Hematopoietic multipotent progenitor cell (in vitro differentiated cells): Measurements from ENCODE around the gene NR2F1. TPM values are rescaled to one million over a fixed set of nuclear protein-coding genes. Genes with fewer than 3 reads are reported as not detected.
"Not testable (repeated sequence)": the region's sequence is repeated elsewhere in the genome, so short reads cannot be mapped to it uniquely, and the experiment has no call there.

Source experiments
- DNase-seq, 3 donors: peaks; one replicate each; pipeline ENCODE4 v3.0.0-alpha.2; 2011 to 2015; ENCODE audit warnings: low read depth in 2 of 3, low spot score in 2 of 3
- total RNA-seq: library from RNA; depleted of rRNA; stranded (reverse); fragments of >200 nt; gene quantifications from one replicate; pipeline ENCODE4 v1.2.3, GENCODE V29; 2012

The NR2F1 gene
- not detected for total RNA-seq

- DNase-seq = no peak
Measured at GRCh38 chr5:93582677-93583438, at the start of gene NR2F1. NR2F1 (plus strand) TSS chr5:93583222; CDS start chr5:93585024, 1,802 bp downstream.

DNA sequence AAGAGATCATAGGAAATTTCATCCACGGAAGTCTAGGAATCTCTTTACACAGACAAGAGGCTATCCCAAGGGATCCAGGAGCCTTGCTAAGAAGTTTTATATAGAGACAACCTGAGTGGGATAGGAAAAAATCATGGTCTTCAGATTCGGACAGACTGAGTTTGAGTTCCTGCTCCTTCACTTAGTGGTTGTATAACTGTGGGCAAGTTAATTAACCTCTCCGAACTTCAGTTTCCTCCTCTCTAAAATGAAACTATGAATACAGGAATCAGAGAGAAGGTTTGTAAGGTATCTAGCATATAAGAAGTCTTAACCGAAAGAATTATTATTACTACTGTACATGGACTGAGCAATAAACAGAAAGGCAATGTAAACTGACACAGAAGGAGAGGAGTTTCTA lies 37.1 kb upstream of the NR2F1 start:
- no peak for DNase-seq

GRCh38 chr5:93549594-93549993 lies 33.4 kb upstream of the NR2F1 start:
- DNase-seq = not testable (repeated sequence)

DNA sequence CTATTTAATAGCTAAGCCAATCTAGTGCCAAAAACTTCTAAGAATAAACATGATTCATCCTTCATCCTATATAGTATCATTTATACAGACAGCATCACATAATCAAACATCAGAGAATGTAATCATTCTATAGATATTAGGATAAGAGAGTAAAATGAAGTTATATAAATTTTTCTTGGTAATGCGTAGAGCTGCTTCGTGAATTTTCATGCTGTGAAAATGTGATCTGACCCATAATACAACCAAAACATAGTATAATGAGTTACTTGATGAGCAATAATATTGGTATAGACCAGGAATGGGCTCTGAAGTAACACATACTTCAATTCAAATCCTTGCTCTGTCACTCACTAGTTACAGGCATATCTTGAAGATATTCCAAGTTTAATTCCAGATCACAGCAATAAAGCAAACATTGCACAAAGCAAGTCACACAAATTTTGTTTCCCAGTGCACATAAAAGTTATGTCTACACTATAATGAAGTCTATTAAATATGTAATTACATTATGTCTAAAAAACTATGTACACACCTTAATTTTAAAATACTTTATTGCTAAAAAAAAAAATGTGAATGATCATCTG lies 25.9 kb upstream of the NR2F1 start:
- no peak for DNase-seq

DNA sequence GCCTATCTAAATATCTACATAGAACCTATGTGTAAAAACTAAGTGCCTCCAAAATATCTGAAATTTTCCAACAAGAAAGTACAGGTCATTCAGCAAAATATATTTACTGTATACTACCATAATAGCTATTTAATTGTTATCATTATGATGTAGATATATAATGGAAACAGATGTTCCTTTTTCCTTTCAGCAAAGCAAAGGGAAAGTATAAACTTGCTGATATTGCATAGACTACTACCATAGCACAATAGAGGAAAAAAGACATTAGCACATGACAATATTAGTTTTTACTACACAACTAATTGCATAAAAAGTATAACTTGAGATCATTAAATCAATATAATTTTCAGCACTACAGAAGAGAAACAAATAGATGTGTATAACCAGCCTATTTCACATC lies 16.9 kb upstream of the NR2F1 start:
- DNase-seq = no peak

DNA sequence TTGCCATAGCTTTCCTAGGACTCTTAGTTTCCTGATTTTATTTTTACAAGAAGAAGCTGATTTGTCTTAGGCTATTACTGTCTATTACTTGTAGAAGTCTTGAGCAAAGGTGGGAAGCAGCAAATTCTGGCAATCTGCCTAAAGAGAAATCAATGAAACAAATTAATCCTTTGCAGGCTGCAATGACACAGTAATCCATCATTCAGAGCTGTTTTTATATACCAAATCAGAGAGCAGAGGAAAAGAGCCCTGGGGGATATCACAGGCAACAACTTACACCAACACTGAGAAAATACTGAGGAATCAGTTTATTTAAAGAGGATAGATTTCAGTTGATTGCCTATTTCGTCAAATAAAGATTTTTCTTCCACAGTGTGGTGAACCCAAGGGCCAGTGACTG lies 15.6 kb upstream of the NR2F1 start:
- DNase-seq = no peak

DNA sequence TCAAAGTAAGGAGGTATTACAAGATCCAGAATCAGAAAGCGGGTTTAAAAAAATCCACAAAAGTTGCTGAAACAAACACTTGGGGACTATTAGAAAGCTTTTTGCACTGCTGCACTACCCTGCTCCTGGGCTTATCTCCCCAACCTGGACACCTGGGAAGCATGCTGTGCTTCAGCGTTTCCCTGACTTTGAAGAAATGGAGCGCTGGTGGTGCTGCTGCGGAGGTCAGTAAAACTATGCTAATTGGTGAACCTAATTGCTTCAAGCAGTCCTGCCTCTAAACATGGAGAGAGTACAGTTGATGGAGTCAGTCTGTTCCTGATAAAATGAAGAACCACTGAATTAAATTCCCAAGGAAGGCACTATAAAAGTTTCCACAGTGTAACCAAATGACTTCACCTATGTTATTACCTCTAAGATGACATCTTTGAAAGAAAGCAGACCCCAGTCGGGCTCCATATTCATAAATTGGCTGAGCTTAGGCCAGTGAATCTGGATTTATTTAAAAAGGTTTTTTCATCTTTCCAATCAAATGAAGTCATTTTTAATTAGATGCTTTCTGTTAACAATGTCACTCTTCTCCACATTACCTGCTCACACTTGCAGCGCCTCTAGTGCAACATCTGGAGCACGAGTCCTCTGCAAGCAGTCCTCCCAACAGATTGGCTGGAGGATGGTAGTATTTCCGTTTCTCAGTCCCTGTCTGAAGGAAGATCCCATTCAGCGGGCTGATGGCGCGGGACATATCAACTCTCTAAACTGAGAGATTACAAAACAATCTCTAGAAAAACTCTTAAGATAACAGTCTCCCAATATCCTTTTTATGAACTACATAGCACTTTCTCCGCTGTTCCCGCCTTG lies 13.5 kb upstream of the NR2F1 start:
- no peak for DNase-seq

- no peak for DNase-seq
Measured at GRCh38 chr5:93570294-93571113, 12.5 kb upstream of the NR2F1 start.

DNA sequence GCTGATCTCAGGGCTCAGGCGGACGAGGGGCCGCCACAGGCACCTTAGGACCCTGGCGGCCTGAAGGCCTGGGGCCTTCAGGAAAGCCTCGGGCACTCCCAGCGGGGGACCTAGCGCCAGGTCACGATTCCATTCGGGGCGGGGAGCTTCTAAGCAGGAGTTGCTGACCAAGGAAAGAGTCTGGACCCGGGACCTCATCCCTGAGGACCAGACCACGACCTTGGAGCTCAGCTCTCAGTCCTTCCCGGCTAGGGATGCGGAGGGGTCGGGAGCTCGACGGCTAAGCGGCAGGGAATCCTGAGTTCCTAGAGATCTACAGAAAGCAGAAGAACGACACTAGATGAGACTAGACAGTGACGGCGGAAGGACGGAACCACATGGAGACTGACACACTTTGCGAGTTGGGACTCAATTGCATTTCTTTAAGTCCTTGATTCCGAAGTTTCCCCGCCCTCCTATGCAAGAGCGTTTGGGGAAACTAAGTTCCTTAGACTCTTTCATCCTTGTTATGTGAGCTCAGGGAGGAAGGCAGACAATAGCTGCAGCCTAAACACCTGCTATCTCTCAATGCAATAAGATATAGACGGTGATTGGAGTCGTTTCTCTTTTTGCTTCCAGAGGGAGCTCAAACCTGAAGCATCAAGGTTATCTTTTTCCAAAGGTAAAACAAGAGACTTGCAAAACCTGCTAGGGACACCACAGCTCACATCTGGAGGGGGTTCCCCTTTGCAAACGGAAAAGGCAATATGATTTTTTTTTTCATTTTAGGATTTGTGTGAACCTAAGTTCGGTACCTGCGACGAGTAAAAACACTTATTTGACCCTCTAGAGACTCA lies 11.7 kb upstream of the NR2F1 start:
- no peak for DNase-seq

DNA sequence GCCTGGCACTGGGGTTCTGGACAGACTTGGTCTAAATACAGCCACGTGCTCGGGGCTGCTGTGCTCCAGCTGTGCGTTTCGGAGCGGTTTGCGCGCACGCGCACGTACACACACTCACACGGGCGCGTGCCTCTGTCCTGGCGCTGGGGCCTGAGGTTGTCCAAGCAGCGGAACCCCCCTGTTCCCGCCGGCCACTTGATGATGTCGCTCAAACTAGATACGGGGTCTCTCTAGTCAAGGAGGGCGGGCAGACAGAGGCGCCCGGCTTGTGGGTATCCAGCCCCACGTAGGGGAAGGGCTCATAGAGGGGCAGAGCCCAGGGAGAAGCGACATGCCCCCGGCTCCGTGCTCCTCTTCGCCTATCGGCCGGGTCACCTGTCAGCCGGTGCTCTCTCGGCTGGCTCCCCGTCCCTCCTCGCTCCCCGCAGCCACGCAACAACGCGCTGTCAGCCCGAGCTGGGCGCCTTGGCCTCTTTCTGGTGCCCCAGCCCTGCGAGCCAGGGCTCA lies 10.9 kb upstream of the NR2F1 start:
- DNase-seq = no peak

GRCh38 chr5:93572608-93573353 lies 10.2 kb upstream of the NR2F1 start:
- no peak for DNase-seq

- DNase-seq = no peak
Measured at GRCh38 chr5:93573354-93574351, 9.4 kb upstream of the NR2F1 start.

- no peak for DNase-seq
Measured at GRCh38 chr5:93574491-93575305, 8.3 kb upstream of the NR2F1 start.

GRCh38 chr5:93575461-93576414 lies 7.3 kb upstream of the NR2F1 start:
- no peak for DNase-seq

GRCh38 chr5:93576994-93577853 lies 5.8 kb upstream of the NR2F1 start:
- no peak for DNase-seq
